GM19328 (cell line): ENCODE measurements around the gene SEZ6.

ENCODE experiments used
- ATAC-seq: cut with Tn5 transposase; IDR thresholded peaks from one replicate; pipeline ENCODE4 v1.9.1; 2021; ENCODE audit warnings: mild to moderate bottlenecking, moderate library complexity; ENCODE audit not compliant: unreplicated experiment

SEZ6 gene

DNA sequence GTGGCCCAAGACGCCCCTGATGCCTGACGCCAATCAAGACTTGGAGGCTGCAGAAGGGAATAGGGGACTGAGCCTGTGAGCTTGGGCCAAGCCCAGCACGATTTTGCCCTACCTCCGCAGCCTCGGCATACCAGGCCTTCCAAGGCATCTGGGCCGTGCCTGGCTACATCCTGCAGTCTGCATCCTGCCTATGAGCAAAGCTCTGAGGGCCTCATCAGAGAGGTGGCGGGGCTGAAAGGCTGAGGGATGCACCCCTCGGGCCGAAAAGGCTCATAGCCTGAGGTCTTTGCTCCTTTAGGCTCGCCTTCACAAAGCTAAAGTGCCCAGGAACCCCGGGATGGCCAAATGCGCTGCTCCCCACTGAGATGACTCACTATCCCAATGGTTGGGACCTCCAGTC, 2.5 kb downstream of the SEZ6 start:
- no peak for ATAC-seq

DNA sequence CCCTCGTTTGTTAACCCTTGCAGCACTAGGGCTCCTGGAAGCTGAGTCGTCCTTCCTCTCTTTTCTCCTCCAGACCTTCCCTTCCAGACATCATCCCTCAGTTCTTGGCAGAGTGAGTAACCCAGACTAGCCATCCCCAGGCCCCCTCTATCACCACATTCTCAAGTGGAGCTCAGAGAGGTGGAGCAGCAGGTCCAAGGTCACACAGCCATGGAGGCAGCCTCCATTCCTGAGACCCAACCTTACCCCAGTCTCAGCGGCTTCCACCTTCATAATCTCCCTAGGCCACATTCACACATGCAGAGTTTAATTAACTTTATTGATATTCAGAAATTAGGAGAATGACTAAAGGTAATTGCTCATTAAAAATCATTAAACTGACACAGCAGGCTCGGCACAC, 3.0 kb downstream of the SEZ6 start:
- no peak for ATAC-seq

DNA sequence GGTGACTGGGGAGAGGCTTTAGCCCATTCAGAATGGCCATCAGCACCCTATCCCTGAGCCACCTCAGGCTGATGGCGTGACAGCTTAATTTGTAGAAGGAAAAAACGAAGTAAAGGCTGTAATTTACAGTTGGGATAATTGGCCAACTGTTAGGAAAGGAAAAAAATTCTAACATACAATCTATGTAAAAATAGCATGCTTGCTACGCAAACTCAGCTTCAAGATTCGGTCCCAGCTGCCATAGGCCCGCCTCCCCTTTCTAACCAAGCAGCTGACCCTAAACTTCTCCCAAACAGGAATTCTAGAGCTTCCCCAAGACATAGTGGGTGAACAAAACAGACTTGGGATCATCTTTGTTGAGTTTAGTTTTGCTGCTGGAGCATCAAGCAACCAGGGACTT, 4.9 kb downstream of the SEZ6 start:
- no peak for ATAC-seq

DNA sequence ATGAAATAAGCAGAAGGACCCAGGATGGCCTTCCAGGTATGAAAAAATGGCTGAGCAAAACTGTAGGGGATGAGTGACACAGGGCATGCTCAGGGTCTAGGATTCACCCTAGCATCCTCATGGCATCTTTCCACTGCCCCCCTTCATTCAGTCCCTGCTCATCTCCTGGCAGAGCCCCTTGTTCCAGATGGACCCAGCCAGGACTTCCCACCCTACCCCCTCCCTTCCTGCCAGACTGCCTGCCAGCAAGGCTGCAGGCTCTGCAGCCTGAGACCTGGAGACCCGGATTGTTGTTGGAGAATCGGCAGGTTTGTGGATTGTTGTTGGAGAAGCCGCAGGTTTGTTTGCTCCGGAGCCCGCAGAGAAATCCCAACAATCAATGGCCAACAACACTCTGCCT, 6.6 kb downstream of the SEZ6 start:
- no peak for ATAC-seq

DNA sequence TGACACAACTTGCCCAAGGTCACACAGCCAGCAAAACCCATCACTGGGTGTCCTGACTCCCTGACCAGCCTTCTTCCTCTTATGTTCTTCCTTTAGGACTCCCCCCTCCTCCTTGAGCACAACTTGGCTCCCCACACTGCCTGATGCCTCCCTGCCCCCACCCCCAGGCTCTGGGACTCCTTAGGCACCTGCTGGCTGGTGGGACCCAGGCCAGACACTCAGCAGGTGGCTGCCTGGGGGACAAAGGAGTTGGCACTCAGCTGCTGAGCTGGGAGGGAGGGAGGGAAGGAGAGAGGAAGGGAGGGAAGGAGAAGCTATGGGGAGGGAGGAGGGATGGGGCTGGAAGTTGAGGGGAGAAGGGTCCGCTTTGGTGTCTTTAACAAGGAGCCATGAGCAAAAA, 8.0 kb downstream of the SEZ6 start:
- no peak for ATAC-seq

DNA sequence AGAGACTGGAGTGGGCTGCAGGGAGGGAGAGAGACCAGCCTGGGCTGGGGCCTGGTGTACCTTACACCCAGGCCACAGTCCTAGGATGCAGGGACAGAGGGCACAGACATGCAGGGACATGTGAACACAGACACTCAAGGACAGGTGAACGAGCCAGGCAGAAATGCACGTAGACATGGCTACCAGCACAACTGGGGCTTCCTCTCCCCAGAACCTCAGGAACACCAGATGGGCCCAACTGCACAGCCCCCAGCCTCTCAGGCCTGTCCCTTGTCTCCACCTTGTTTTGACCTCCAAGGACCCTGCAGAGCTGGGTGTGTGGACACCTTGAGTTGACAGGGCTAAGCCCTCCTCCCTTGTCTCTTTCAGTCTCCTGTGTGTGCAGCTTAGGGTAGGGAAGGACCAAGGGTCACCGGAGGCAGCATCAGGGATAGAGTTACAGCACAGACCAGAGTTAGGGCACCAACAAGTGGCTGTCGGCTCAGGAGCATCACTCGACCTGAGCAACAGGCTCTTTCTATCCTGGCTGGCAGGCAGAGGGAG, 9.2 kb downstream of the SEZ6 start:
- no peak for ATAC-seq

DNA sequence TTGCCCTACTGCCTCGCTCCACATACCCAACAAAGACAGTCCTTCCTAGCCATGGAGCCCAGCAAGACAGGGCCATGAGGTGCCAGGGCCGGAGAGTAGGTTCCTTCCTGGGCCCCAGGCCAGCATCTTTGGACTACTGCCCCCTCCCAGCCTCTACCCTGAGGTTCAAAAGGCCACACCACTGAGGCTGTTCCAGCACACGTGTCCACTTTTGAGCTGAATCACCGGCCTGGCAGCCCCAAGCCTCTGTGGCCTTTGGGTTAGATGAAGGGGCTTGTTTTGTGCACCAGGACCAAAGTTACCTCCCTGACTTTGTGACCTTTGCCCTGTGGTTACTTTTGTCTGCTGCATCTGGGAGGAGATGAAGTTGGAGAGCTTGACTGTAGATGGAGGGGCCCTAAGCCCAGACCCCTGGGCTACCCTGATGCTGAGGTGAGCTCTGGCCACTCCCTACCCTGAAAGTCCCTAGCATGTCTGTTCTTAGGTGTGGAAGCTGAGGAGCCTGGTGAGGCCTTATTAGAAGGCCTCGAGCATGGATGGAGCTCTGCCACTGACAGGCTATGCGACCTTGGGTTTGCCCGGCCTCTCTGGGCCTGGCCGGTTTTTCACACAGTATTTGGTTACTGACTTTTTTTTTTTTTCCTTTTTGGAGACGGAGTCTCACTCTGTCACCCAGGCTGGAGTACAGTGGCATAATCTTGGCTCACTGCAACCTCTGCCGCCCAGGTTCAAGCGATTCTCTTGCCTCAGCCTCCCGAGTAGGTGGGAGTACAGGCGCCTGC, 12.0 kb downstream of the SEZ6 start:
- ATAC-seq: no peak

DNA sequence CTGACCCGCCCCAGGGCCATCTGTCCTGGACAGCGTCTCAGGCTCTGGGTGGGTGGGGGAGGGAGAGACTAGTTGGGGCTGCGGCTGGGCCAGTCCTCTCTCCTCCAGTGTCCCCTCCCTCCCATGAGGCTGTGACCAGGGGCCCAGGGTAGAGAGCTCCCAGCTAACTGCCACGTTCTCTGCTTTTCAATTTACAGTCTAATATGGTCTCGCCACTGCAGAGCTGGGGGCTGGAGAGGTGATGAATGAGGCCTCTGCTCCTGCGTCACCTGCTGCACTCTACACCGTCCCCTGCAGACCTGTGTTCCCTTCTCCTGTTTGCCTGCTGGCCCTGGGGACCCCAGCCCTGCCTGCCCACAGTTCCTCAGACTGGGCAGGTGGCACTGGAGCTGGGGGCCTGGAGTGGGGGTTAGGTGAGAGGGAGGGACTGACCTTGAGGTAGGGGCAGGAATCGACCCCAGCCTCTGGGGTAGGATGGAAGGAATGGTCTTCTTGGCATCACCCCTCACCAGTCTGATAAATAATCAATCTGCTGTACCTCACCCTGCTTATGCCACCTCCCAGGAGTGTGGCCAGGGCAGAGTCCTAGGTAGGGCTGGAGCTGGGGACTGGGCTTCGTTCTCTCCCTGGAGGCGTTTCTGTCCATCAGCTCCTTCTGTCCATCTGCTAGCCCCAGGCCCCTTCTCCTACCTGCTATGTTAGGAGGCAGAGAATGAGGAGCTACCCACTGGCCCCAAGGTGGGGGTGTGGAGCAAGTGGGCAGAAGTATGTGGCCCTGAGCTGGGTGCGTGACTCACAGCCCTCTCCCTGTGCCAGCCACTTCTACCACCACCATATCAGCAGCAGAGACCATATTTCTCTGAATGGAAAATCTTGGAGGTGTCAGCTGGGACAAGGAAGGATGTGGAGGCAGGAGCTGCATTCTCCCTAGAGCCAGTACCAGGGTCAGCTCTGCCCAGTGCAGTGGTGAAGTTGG, 12.9 kb downstream of the SEZ6 start:
- ATAC-seq: no peak

DNA sequence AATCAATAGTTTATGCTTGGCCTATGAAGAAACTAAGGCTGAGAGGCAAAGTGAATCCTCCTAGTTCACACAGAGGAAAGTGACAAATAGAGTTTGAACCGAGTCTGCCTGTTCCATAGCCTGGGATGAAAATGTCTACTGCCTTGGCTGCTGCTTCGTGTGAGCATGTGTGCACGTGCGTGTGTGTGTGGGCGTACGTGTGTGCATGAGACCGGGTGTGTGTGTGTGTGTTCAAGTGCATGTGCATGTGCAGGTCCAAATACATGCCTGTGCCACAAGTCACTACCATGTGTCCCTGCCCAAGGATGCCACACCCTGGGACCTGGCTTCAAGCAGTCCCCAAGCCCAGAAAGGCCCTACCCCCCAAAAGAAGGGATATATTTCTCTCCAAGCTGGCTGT, 13.6 kb downstream of the SEZ6 start:
- no peak for ATAC-seq

DNA sequence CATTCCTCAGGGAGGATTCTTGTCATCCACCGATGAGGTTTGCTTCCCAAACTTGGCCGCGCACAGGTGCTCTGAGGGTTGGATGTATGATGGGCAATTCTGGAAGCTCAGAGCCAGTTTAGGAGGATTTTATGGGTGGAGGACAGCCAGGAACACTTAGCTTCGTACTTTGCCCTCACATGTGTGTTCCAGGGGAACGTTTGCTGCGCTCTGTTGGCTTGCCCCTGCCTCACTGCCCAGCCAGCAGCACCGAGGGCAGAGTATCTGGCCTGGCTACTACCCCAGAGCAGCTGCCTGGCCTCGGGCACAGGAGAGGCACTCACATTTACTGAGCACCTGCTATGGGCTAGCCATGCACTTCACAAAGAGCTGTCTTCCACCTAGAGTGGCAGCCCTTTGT, 14.1 kb downstream of the SEZ6 start:
- no peak for ATAC-seq

DNA sequence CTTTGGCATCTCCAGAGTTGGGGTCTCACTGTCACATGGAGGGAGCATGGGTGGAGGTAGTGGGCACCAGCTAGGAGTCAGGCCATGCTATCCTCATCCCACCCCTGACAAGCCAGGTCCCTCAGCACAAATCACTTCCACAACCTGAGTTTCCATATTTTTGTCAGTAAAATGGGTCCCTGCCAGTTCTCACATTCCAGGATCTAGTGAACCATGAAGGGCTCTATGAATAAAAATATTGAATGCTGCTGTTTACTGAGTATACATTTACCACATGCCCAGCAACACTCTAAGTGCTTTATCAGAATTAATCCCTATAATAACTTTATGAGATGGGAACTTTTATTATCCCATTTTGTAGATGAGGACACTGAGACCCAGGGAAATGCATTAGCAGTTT, 16.8 kb downstream of the SEZ6 start:
- no peak for ATAC-seq

DNA sequence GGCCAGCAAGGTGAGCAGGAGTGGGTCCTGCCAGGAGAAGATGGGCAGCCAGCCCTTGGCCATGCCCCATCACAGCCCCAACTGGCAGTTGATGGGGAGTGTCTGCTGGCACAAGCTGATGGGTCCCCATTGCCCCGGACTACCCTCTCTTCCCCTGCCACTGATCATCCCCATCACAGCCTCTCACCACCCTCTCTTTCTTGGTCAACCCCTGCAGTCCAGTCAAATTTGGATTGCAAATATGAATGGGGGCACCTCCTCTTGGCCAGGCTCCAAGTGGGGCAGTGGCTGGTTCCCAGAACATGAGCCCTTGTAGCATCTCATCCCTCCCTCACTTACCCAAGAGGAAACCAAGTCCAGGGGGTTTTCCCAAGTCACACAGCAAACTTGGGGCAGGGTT, 17.4 kb downstream of the SEZ6 start:
- ATAC-seq: no peak

DNA sequence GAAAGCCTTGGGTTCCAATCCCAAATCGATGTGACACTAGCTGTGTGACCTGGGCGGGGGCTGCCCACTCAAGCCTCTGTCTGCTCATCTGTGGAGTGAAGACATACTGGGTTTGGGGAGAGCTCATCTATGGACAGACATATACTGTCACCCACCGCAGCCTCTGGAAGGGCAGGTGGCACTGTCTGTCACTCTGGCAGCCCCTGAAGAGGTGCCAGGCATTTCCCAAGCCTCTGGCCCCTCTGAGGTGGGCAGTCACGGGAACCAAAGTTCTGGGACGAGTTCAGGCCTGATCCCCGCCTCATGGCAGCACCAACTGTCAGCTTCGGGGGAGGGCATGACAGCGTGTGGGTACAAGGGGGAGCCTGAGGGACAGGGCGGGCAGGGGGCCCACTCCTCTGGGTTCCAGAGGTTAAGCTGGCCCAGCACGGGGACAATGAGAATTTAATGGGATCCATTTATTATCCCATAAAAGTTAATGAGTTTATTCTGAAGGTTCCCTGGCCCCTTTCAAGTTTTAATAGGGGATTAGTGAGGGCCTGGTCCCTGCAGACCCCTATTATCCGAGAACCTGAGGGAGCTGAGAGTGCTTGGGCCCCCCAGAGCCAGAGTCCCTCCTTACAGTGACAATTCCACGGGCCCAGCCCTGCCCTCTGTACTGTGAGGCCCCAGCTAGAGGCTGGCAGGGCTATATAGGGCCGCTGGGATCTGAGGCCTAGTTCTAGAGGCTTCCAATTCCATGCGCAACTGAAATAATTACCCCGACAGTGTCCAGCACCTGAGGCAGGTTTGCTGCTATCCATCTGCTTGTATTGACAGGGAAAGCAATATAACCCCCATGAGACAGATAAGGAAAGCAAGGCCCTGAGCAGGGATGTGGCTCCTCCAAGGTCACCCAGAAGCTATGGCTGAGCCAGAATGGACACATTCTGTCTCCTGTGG, 18.8 kb downstream of the SEZ6 start:
- no peak for ATAC-seq

DNA sequence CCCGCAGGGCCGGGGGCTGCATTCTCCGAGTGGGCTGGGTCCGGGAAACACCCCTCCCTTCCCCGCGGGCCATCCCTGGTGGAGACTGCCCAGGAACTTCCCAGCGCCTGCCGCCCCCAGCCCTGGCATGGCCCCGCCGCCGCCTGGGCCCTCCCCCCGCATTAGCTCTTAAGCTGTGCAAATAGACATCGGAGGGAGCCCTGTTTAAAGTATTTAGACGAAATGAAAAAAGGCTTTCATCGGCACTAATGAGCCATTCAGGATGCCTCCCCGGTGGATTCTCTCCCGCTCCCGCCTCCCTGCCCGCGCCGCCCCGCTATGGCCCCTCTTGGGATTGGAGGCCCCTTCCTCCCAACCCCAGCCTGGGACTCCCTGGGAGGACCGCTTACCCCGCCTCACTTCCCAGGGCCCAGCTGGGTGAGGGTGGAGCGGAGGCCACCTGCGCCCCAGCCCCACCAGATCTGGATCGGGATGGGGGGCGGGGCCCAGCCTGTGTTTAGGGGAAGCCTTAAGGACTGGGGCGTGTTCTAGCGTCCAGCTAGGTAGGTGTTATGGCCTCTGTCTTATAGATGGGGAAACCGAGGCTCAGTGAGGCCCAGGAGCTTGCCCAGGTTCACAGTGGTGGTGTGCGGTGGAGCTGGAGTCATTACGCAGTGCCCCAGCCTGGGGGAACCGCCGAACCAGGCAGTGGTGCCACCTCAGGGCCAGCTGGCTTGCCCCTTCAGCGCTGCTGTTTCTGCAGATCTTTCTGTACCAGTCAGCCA, 19.7 kb downstream of the SEZ6 start:
- ATAC-seq: no peak

DNA sequence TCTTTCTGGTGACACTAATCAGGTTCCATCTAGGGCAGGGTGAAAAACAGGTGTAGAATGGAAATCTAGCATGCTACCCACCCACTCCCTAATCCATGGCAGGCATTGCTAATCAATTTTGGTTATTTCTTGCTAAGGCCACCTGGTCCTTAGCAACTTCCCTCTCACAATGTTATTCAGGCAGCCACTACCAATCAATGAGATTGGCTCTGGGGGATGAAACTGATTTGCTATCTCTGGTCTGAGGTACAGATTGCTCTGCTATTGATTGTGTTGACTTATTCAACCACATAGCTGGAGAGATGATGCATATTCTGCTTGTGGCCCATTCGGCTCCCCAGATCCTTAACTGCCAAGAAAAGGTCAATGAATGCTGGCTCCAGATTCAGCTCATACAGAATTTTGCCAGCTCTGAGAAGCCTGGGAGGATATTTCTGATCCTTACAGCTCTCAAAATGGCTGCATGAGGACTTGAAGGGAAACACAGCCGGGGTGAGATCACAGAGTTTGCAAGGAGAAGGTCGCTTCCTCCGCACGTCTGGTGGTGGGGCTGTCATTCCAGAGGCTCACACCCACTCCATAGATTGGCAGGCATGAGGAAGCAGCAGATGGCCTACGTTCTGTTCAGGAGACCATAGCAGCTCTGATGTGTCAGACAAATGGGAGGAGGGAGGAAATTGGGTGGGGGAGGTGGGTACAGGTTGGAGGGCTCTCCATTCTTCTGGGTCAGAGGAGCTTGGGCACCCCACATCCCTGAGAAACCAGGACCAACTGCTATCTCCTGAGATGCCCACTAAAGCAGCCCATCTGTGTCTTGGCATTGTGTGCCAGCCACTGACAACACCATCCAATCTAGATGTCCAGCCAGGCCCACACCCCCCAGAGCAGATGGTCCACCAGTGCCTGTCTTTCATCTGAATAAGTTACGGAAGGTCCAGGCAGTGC, 22.3 kb downstream of the SEZ6 start:
- no peak for ATAC-seq

DNA sequence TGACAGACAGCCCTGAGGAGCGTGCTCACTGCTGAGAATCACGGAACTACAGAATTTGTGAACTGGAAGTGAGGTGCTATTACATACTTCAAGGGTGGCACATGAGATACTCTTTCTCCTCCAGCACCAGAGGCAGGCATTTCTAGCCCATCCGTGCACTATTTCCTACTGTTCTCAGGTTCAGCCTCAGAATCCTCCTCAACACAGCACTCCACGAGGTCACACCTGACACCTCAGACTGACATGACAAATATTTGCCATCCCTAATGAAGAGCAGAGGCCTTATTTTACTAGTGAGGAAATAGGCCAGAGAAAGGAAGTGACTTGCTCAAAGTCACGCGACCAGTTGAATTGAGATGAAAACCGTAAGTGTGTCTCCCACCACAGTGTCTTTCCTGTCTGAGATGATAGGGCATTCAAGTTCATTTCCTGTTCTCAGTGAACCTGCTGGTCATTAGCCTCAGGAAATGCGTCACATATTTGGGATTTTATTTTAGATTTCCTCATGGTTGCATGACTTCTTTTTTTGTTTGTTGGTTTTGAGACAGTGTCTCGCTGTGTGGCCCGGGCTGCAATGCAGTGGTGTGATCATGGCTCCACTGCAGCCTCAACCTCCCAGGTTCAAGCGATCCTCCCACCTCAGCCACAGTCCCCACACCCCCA, 23.6 kb downstream of the SEZ6 start:
- no peak for ATAC-seq

DNA sequence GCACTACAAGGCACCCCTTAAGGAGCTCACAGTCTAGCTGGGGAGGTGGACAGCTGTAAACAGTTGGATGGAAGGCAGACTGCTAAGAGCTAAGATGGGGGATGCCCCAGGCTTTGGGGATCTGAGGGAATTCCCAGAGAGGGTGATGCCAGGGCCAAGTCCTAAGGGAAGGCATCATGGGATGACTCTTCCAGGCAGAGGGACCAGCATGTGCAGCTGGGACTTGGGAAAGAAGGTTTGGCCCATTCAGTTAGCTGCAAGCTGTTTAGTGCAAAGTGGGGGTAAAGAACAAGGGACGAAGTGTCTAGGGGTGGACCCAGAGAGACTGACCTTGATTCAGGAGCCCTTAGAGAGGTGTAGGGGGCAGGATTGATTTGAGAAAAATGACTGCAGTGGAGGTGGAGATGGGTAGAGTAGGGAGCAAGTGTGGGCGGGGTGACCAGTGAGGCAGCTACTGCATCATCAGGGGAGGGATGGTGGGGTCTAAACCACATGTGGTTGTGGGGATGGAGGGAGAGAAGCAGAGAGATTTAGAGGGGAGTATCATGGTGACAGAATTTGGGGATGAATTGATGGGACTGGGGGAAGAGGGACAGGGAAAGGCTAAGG, 27.4 kb downstream of the SEZ6 start:
- ATAC-seq: no peak
